ENCODE measurements around the gene WDR43. TPM values are rescaled to one million over a fixed set of nuclear protein-coding genes. Genes with fewer than 3 reads are reported as not detected.

WDR43 gene
- 70.2 TPM for total RNA-seq

GRCh38 chr2:28894470-28895188 lies at the start of gene WDR43:
Gene WDR43 (plus strand): TSS chr2:28894667. CDS start chr2:28894699, 32 bp downstream.
- DNase-seq: peak; percentile 99

- no peak for DNase-seq
Measured at GRCh38 chr2:28855193-28855592, 39.3 kb upstream of the WDR43 start.

- DNase-seq: no peak
Measured at GRCh38 chr2:28855977-28856376, 38.5 kb upstream of the WDR43 start.

- DNase-seq: no peak
Measured at GRCh38 chr2:28868611-28869010, 25.9 kb upstream of the WDR43 start.

- no peak for DNase-seq
Measured at GRCh38 chr2:28869494-28870145, 24.8 kb upstream of the WDR43 start.

GRCh38 chr2:28870146-28870891 lies 24.1 kb upstream of the WDR43 start, which contains the start of gene TRMT61B:
Gene TRMT61B (minus strand): TSS chr2:28870309. CDS start chr2:28870277, 32 bp downstream.
- peak; percentile 97 for DNase-seq

GRCh38 chr2:28871620-28872019 lies 22.8 kb upstream of the WDR43 start:
- DNase-seq: no peak

GRCh38 chr2:28880193-28880592 lies 14.3 kb upstream of the WDR43 start:
- DNase-seq: no peak

- no peak for DNase-seq
Measured at GRCh38 chr2:28893488-28893887, 979 bp upstream of the WDR43 start.

GRCh38 chr2:28895189-28895893 lies 874 bp downstream of the WDR43 start:
- peak; percentile 44 for DNase-seq

- DNase-seq: no peak
Measured at GRCh38 chr2:28896906-28897305, 2.4 kb downstream of the WDR43 start.

- DNase-seq: no peak
Measured at GRCh38 chr2:28898048-28898447, 3.6 kb downstream of the WDR43 start.

GRCh38 chr2:28901202-28901601 lies 6.7 kb downstream of the WDR43 start:
- no peak for DNase-seq

- DNase-seq: no peak
Measured at GRCh38 chr2:28901841-28902240, 7.4 kb downstream of the WDR43 start.

GRCh38 chr2:28902584-28902983 lies 8.1 kb downstream of the WDR43 start:
- no peak for DNase-seq

GRCh38 chr2:28904295-28904694 lies 9.8 kb downstream of the WDR43 start:
- DNase-seq: no peak

- DNase-seq: no peak
Measured at GRCh38 chr2:28904802-28905457, 10.5 kb downstream of the WDR43 start.

GRCh38 chr2:28905533-28905932 lies 11.1 kb downstream of the WDR43 start:
- no peak for DNase-seq

- DNase-seq: no peak
Measured at GRCh38 chr2:28906376-28906775, 11.9 kb downstream of the WDR43 start.

- DNase-seq: no peak
Measured at GRCh38 chr2:28906821-28907220, 12.4 kb downstream of the WDR43 start.

- DNase-seq: no peak
Measured at GRCh38 chr2:28908172-28908571, 13.7 kb downstream of the WDR43 start.
